Measurements from ENCODE around the gene GREB1. TPM values are rescaled to one million over a fixed set of nuclear protein-coding genes. Genes with fewer than 3 reads are reported as not detected.

The GREB1 gene
- total RNA-seq, 1 experiment from 2014 or later, result 1.3 TPM

- CTCF ChIA-PET, result no interaction called here
- Histone ChIP-seq H3K4me3 (ENCODE audit: low read depth, low read length, poor library complexity, severe bottlenecking) (no peak overlapping the region), H3K27ac (ENCODE audit: low read depth, low read length, poor library complexity, severe bottlenecking) (no peak overlapping the region), H3K36me3 (ENCODE audit: insufficient read depth, low read length, poor library complexity, severe bottlenecking) (no peaks in the 10 kb centered on the region), H3K4me1 (ENCODE audit: insufficient read depth, low read length, poor library complexity, severe bottlenecking) (no peaks in the 10 kb centered on the region), H3K27me3 (replicated peaks; ENCODE audit: insufficient read depth, low read depth, low read length, poor library complexity) (no peaks in the 10 kb centered on the region), H3K9me3 (ENCODE audit: low read depth, low read length, poor library complexity, severe bottlenecking) (no peaks in the 10 kb centered on the region)
- POLR2A ChIA-PET (ENCODE audit: low non-redundant PET), result no interaction called here
- no peak for DNase-seq (ENCODE audit: low spot score)
- BruUV-seq (replicated peaks), result no TSS peak
- TF ChIP-seq EZH2 (IDR thresholded peaks at IDR 0.05; ENCODE audit: borderline replicate concordance, low read depth, low read length, poor library complexity, severe bottlenecking) (no peak), CTCF (conservative IDR thresholded peaks at IDR 0.05; ENCODE audit: low read depth, low read length) (no peak)
- intact Hi-C loops (cut with micrococcal nuclease; ENCODE audit: unreplicated experiment), result no loop called here
Observed at GRCh38 chr2:11527001-11527400, 6.8 kb upstream of the GREB1 start.

GRCh38 chr2:11528228-11528627 is 5.6 kb upstream of the GREB1 start:
- no peaks in the 10 kb centered on the region for H3K9me3 ChIP-seq (ENCODE audit: low read depth, low read length, poor library complexity, severe bottlenecking)
- TF ChIP-seq CTCF (conservative IDR thresholded peaks at IDR 0.05; ENCODE audit: low read depth, low read length) (no peak), EZH2 (IDR thresholded peaks at IDR 0.05; ENCODE audit: borderline replicate concordance, low read depth, low read length, poor library complexity, severe bottlenecking) (no peak)
- no peak overlapping the region for H3K27ac ChIP-seq (ENCODE audit: low read depth, low read length, poor library complexity, severe bottlenecking)
- H3K4me3 ChIP-seq (ENCODE audit: low read depth, low read length, poor library complexity, severe bottlenecking), result no peak overlapping the region
- DNase-seq (ENCODE audit: low spot score), result no peak
- ChIA-PET CTCF (no interaction called here), POLR2A (ENCODE audit: low non-redundant PET) (no interaction called here)
- no peaks in the 10 kb centered on the region for H3K4me1 ChIP-seq (ENCODE audit: insufficient read depth, low read length, poor library complexity, severe bottlenecking)
- intact Hi-C loops (cut with micrococcal nuclease; ENCODE audit: unreplicated experiment), result no loop called here
- BruUV-seq (replicated peaks), result no TSS peak
- no peaks in the 10 kb centered on the region for H3K36me3 ChIP-seq (ENCODE audit: insufficient read depth, low read length, poor library complexity, severe bottlenecking)
- H3K27me3 ChIP-seq (replicated peaks; ENCODE audit: insufficient read depth, low read depth, low read length, poor library complexity), result no peaks in the 10 kb centered on the region

- intact Hi-C loops (cut with micrococcal nuclease; ENCODE audit: unreplicated experiment), result no loop called here
- no peaks in the 10 kb centered on the region for H3K4me1 ChIP-seq (ENCODE audit: insufficient read depth, low read length, poor library complexity, severe bottlenecking)
- no peak for TF ChIP-seq CTCF (conservative IDR thresholded peaks at IDR 0.05; ENCODE audit: low read depth, low read length)
- no peak for TF ChIP-seq EZH2 (IDR thresholded peaks at IDR 0.05; ENCODE audit: borderline replicate concordance, low read depth, low read length, poor library complexity, severe bottlenecking)
- ChIA-PET POLR2A (ENCODE audit: low non-redundant PET) (no interaction called here), CTCF (no interaction called here)
- H3K4me3 ChIP-seq (ENCODE audit: low read depth, low read length, poor library complexity, severe bottlenecking), result no peak overlapping the region
- no peaks in the 10 kb centered on the region for H3K9me3 ChIP-seq (ENCODE audit: low read depth, low read length, poor library complexity, severe bottlenecking)
- BruUV-seq (replicated peaks), result no TSS peak
- no peak for DNase-seq (ENCODE audit: low spot score)
- no peaks in the 10 kb centered on the region for H3K27me3 ChIP-seq (replicated peaks; ENCODE audit: insufficient read depth, low read depth, low read length, poor library complexity)
- no peaks in the 10 kb centered on the region for H3K36me3 ChIP-seq (ENCODE audit: insufficient read depth, low read length, poor library complexity, severe bottlenecking)
- H3K27ac ChIP-seq (ENCODE audit: low read depth, low read length, poor library complexity, severe bottlenecking), result no peak overlapping the region
Observed at GRCh38 chr2:11530864-11531465, 2.9 kb upstream of the GREB1 start.
